DMS153 (cell line): ENCODE data around the gene TSPAN3.

Experiments used
- DNase-seq: peaks from one replicate; lab custom pipeline; 2025; lab: John Stamatoyannopoulos, UW

Gene TSPAN3

DNA sequence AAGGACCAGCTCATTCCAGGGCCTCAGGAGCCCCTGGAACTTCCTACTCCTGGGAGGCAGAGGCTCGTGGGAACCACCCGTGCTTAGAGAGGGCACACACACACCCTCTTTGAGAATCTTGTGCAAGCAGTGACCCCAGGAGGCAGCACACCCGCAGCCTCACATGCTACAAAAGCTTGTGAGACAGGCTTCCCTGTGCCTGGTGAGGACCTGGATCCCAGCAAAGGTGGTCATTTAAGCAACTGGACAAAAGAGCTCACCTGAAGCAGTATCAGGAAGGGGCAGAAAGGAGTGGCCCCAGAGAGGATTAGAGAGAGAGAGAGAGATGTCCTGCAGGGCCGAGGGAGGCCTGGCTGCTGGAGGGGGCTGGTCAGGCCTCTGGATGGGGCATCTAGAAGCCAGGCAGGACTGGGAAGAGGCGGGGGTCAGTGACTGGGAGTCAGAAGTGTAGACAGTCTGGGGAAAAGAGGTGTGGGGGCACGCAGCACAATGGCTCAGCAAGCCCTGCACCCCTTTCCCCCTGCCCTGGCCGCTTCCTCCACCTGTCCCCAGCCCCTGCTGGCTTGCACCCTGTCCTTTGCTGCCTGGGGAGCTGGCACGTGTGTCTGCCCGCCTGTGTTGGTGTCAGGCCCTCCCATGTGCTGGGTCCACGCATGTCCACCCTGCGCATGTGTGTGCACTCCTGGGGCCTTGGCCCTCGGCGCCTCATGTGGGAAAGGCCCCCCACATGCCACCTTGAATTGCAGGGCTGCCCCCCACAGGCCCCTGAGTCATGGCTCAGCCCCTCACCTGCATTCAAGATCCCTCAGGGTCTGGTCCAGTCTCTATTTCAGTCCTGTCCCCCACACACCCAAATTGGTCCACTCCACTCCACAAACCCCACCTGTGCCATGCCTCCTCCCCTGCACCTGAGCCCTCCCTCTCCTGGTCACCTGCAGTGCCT is 36.9 kb downstream of the TSPAN3 start:
- DNase-seq, result no peak

DNA sequence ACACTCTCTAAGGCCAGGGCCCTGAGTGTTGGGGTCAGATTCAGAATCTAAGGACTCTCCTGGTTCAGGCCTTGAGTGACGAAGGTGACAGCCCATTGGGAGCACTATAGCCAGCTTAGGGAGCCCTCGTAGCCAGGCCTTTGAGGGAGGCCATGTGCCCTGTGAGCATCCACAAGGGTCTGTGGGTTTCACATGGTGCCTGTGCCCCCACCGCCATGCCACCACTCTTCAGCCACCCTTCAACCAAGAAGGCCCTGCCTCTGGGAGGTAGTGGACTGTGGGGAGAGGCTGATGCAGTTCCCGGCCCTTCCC is 37.5 kb downstream of the TSPAN3 start:
- no peak for DNase-seq

DNA sequence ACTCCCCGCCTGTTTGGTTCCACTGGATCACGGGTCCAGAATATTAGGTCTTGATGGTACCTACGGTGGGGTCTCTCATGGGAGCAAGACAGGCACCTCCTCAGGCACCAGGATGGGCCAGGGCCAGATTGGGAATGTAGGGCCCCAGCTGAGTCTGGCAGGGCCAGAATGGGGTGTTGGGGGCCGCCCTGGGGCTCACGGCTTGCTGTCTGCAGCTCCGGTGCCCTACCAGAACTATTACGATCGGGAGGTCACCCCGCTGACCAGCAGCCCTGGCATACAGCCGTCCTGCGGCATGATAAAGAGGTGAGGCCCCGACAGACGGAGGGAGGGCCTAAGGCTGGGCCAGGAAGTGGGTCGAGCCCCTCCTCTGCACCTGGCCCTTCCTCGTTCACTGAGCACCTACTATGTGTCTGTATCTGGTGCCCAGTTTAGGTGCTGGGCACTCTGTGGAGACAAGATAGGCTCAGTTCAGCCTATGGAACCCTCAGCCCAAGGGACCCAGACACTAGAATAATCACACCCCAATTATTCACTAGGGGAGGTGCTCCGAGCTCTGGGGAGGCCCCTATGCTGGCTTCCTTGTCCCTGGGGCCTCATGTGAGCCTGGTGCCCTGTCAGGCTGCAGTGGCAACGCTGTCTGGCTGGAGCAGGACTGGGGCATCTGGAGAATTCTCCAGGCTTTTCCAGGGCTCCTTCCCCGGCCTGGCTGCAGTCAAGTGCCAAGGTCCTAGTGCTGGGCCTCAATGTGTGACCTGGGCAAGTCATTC is 38.1 kb downstream of the TSPAN3 start:
- no peak for DNase-seq

DNA sequence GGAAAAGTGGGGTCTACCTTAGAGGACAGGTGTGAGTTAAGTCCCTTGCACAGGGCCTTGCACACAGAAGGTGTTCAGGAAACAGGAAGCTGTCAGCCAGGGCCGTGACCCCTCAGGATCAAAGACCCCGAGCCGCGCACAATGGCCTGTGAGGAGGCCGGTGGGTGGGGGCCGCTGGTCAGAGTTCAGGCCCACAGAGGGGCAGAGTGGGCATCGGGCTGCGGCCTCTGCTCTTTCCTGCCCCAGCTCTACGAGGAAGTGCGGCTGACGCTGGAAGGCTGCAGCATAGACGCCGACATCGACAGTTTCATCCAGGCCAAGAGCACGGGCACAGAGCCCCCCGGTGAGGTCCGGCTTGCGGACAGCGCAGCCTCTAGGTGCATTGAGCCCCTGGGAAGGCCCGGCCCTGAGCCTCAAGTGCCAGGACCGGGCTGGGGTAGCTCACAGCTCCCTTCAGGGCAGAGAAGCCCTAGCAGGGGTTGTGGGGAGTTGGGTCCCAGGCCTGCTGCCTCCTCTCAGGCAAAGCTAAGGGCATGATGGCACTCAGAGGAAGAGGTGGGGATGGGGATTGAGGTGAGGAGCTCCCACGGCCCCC is 38.8 kb downstream of the TSPAN3 start:
- no peak for DNase-seq

DNA sequence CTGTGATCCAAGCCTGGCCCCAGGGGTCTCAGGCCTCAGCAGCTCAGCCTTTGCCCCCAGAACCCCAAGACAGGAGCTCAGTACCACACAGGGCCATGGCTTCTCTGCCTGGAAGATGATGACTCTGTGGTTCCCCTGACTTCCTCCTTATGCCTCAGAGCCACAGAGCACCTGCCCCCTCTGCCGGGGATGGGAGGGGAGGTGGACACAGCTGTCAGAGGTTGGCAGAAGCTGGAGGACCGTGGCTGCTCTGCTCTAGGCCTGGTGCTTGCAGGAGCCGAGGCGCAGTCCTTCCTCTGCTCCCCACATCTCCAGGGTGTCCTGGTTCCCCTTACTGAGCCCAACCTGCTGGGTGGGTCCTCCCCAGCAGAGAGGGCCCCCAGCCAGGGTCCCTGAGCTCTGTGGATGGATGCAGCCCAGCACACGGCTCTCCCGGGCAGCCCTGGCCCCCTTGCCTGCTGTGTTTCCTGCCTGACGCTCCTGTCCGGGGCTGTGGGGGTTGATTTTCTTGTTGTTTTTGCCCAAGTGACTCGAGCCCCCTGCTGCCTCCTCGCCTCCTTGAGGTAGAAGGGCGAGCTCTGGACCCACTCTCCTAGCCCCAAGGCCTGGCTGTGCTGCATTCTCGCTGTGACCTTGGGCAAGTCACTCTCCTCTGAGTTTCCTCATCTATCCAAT is 39.4 kb downstream of the TSPAN3 start:
- no peak for DNase-seq

DNA sequence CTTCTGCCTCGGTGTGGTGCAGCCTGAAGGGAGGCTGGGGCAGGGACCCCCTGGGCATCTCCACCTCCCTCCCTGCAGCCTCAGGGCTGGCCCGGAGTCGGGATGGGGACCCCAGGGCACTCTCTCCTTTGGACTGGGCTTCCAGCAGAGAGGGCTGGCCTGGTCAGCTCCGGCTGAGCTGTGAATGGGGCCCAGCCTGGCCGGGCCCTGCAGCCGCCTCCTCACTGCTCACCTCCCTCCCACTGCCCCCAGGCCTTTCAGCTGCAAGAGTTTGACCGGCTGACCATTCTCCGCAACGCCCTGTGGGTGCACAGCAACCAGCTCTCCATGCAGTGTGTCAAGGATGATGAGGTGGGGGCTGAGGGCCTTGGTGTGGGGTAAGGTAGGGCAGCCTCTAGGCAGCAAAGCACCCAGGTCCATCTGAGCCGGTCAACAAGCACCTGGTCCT is 40.0 kb downstream of the TSPAN3 start:
- no peak for DNase-seq

DNA sequence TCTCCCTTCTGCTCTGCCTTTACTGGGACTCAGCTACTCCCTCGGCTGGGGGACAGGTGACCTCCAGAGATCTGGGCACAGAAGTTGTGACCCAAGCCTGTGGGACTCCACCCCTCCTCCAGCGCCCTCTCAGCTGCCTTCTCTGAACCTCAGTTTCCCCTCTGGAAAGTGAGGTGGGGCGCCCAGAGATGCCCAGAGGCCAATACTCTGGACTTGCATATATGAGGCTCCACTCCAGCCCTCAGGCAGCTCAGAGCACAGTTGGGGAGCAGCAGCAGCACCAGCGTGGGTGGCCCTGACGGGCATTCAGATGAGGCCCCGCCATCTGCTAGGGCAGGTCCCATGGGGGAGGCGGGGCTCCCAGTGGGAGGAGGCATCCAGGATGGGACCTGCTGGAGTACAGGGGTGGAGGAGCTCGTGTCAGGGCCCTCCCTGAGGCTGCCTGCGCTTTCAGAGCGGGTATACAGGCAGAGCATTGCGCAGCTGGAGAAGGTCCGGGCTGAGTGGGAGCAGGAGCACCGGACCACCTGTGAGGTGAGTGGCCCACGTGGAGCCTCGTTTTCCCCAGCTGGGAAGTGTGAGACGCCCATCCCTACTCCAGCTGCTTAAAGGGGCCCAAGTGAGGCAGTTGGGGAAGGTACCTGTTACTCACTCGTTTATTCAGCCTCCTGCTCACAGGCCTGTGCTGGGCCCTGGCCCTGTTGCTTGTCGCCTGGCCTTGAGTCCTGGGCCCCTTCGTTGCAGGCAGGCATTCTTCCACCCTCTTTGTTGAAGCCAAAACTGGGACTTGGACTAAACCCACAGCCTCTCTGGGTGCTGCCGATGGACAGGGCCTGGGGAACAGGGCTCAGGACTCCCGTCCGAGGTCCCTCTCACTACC is 40.6 kb downstream of the TSPAN3 start:
- DNase-seq, result no peak

DNA sequence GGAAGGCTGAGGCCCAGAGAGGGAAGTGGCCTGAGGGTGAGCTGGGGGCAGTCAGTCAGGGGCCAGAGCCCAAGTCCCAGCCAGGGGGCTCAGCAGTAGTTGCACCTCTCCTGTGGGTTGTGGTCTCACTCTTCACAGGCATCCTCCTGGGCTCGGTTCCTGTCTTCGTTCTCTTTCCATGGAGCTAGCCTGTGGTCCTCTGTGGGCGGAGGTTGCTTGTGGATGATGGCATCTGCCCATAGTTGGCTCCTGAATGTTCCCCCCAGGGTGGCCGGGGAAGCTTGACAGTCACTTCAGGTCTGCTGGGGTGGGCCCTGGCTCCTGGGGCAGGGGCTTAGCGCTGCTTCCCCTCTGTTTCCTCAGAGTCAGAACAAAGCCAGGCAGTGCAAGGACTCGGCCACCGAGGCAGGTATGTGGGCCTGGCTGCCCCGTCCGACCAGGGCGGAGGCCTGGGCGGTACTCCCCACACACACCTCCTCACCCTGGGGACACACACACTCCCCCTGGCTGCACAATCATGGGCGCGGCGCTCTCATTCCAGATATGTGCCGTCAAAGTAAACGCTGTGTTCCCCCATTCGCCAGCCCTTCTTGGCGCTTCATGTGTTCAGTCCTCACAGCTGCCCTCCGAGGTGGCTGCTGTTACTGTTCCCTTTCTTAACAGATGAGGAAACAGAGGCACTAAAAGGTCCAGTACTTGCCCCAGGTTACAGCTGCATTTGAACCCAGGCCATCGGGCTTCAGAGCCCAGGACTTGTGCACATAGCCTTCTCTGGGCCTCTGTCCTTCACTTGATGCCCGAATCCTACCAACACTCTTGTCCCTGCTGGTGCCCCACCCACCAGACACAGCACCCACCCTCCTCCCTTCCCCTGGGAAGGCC is 41.5 kb downstream of the TSPAN3 start:
- no peak for DNase-seq

DNA sequence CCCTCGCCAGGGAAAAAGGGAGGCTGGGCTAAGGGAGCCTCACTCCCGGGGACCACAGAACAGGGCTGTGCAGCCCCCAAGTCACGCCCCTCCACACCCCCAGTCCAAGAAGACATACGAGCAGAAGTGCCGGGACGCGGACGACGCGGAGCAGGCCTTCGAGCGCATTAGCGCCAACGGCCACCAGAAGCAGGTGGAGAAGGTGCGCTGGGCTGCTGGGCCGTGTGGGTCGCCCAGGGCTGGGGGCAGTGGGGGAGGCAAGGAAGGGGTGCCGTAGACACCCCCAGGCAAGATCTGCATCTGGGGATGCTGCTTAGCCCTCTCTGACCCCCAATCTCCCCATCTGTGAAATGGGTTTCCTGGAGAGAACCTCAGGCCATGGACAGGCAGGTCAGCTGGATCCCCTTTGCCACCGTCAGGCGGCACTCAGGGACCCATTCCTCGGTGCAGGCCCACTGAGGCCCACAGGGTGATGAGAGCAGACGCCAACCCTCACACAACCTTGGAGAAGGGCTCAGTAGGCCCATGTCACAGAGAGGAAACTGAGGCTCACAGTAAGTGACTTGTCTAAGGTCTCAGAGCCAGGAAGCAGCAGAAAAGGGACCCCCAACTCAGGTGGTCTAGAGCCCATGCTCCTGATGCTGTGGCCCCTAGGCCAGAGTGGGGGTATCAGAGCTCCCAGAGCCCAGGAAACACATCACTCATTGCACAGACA is 42.3 kb downstream of the TSPAN3 start:
- no peak for DNase-seq

DNA sequence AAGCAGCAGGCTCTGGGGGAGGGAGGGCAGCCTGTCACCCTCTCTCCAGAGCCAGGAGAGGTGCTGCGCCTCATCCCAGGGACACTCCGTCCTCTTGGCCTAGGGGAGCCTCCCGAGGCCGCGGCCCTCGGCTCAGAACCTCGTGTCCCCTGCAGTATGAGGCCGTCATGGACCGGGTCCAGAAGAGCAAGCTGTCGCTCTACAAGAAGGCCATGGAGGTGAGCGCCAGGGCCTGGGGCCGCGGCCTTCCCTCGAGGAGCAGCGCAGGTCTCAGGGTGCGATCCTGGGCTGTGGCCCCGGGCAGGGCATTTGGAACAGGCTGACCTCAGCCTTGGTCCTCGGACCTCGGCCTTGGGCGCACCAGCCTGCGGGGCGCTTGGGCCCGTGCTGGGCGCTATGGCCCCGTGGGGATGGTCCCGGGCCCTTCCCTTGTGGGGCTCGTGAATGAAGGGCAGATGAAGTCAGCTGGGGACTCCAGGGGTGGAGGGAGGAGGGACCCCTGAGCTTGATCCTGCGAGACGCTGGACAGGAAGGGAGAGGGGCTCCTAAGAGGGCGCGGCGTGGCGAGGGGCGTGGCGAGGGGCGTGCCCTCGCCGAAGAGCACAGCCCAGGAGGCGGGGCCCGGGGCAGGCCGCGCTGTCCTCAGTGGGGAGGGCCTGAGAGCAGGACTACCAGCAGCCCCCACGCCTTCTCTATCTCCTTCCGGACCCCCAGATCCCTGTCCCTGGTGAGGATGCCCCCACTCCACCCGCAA is 43.0 kb downstream of the TSPAN3 start:
- DNase-seq, result no peak

DNA sequence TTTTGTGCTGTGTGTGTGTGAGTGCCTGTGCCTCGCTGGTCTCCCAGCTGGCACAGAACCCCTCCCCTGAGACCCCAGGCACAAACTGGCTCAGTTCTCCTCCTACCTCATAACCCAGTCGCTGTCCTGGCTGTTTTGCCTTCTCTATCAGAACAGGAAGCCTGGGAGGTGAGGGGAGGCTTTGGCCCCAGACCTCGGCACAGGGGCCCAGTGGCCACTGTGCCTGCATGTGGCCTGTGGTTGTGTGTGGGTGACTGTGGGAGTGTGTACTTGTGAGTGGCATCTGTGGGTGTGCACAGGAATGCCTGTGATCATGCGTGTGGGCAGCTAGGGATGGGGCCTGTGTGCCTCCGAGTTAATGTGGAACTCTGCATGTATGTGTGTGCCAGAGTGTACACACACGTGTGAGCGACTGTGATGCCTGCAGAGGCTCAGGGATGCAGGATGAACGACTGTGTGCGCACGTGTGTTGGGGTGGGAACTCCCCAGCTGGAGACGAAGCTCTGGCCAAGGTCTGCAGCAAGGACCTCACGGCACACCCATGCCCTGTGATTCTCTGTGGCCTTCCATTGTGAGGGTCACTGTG is 43.7 kb downstream of the TSPAN3 start:
- no peak for DNase-seq

DNA sequence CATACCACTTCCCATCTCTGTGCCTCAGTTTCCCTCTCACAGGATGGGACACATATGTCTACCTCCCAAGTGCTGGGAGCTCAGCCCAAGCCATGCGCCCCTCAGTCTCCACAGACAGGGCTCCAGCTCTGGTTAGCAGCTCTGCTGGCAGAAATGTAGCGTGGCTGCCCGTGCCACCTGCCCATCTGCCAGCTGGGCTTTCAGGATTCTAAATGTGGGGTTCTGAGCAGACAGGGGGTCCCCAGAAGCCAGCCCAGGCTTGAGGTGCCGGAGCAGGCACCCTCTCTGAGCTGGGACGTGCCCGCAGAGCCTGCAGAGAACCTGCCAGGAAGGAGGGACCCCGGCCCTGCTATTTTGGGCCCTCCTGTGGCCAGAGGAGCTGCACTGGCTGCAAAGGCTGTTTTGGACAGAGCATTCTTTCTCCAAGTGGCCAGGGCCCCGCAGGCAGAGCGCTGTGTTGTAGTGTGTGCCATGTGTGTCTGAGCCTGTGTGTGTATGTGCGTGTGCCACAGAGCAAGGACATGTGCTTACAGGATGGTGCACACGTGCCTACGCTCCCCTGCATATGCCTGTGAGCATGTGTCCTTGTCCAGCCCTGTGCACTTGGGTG is 44.3 kb downstream of the TSPAN3 start:
- no peak for DNase-seq

DNA sequence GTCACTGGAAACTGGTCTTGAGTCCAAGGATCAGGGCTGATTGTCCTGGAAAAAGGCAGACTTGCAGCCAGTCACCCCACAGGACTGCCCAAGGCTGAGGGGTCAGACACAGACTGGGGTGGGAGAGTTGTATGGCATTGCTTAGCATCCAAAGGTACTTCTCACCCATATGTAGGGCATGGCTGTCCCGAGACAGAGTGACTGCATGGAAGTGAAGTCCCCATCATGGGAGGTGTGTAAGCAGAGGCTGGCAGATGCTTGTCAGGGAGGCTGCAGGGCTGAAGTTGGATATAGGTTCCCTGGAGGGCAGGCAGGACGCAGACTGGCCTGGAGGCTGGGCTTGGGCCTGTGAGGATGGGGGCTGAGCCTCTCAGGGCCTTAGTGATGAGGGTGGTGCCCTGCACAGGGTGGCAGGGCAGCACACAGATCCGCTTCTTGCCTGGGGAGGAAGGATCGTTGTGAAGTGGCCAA is 44.9 kb downstream of the TSPAN3 start:
- DNase-seq, result no peak

DNA sequence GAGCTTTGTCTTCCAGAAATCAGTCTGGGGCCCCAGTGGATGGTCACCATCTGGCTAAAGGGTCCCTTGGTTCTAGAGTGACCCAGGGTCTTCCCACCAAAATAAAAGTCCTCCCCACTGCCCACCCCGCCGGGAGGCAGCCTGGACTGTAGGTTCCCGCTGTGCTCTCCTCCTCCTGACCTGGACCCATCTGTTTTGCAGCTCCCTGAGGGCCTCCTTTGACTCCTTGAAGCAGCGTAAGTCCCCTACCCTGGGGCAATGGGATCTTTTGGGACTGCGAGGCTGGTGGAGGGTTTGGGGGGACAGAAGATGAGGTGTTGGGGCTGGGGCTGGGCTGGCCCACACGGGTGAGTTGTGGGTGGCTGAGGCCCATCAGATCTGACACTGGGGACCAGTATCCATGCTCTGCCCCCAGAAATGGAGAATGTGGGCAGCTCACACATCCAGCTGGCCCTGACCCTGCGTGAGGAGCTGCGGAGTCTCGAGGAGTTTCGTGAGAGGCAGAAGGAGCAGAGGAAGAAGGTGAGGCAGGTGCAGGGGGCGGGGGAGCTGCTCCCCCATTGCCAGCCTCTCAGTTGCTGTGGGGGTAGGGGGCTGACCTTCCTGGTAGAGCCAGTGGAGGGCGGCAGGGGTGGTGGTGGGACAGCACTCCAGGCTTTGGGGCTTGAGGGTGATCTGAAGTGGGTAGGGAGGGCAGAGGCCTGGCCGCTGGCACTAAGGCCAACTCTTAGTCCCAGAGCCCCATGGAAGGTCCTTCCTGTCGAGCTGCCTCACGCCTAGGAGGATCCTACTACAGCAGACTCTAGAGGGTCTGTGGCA is 45.6 kb downstream of the TSPAN3 start:
- DNase-seq, result no peak

DNA sequence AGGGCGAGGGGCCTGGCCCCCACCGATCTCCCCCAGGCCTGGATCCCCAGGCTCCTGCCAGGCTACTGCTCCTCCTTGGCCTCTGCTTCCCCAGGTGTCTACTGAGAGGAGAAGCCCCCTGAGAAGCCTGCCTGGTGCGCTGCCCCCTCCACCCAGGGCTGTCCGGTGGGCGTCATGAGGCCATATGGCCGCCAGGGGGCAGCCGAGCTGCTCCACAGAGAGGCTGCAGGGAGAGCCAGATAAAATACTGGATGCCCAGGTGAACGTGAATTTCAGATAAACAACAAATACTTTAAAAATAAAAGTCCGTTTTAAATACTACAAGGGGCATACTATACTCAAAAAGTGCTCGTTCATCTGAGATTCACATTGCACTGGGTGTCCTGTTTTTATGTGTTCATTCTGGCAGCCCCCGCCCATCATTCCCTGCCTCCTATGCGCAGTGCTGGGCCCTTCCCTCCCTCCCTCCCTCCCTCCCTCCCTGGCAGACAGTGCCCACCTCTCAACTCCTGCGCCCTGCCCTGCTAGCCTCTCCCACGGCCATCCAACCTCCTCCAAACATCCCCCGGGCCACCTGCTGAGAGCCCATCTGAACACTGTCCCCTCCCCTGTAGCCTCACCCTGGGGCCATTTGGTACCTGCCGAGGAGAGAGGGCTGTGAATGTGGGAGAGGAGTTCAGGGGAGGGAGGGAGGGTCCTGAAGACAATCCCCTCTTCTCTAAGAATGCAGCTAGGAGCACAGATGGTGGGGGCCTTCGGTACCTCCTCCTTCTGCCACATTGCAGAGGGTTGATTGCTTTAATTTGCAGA is 46.4 kb downstream of the TSPAN3 start:
- no peak for DNase-seq

DNA sequence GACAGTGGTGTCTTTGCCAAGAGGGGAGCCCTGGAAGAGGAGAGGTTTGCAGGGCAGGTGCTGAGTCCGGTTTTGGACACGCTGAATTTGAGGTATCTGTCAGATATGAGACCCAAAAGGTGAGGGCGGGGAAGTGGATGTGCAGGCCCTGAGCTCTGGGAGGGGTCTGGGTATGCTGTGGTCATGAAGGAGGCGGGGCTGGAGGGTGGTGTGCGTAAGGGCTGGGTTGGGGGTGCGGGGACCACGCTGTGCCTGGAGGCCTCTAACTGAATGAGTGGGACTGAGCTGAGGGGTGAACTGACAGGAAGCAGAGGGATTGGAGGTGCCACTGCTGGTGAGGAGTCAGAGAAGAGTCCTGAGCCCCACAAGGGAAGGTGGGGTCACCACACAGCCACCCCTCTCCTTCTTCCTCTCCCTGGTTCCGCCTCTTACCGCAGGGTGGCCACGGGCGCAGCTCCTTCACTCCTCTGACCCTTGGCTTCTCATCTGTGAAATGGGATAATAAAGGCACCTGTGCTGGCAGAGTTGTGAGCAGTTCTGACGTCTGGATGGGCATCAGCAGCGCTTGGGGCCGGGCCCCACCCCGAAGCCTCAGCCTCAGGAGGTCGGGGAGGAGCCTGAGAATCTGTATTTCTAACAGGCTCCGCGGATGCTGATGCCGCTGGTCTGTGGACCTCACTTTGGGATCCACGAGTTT is 47.2 kb downstream of the TSPAN3 start:
- no peak for DNase-seq
